NCI-H1436 treated with DMSO at 0.1 percent for 48 hours (cell line): ENCODE measurements around the gene TMEM94.

ENCODE experiments used
- DNase-seq: peaks from one replicate; lab custom pipeline; 2025; lab: John Stamatoyannopoulos, UW

TMEM94 gene

GRCh38 chr17:75496005-75496404 lies 39.6 kb downstream of the TMEM94 start:
- no peak for DNase-seq

DNA sequence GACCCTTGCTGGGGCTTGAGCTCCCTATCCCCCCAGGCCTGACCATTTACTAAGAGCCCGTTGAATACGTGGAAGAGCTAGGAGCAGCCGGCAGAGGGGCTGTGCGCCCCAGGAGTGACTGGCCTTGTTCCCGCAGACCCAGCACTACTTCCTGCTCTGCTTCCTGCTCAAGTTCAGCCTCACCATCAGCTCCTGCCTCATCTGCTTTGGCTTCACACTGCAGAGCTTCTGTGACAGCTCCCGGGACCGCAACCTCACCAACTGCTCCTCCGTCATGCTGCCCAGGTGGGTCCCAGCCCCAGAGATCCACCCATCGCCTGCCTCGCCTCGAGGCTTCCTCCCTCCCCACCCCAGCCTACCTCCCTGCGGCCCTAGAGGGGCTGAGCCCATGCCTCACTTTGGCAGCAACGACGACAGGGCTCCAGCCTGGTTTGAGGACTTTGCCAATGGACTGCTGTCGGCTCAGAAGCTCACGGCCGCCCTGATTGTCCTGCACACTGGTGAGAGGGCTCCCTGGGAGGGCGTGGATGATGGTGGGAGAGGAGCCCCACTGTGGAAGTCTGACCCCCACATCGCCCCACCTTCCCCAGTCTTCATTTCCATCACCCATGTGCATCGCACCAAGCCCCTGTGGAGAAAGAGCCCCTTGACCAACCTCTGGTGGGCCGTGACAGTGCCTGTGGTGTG lies 41.7 kb downstream of the TMEM94 start:
- DNase-seq: no peak

- no peak for DNase-seq
These were observed 42.3 kb downstream of the TMEM94 start for GRCh38 chr17:75498726-75499213.

DNA sequence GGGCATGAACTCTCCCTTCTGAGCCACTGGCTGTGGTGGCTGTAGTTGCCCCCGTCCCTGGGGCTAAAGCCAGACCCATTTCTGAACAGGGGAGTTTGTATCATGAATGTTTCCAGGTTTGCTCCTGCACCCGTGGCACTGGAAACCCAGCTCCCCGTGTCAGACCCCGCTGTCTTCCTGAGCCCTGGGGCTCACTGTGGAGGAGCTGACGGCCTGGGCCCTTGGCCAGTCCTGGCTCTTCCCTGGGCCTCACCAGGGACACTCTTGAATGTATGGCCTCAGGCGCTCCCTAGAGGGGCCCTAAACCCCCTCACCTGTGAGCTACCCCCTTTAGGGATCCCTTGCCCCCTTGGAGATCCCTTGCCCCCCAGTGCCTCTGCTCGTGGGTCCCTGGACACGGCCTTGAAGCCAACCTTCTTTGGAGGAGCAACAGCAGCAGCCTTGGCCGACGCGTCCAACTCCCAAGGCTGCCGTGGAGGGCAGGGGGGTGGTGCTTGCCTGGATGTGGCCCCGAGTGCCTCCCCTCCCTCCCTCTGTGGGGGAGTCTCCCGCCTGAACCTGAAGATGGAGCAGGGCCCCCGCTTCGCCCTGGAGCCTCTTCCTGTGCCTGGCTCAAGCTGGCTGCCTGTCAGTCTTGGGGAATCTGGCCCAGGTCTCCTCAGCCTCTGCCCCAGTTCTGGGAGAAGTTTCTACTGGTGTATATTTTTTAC lies 43.0 kb downstream of the TMEM94 start:
- no peak for DNase-seq

DNA sequence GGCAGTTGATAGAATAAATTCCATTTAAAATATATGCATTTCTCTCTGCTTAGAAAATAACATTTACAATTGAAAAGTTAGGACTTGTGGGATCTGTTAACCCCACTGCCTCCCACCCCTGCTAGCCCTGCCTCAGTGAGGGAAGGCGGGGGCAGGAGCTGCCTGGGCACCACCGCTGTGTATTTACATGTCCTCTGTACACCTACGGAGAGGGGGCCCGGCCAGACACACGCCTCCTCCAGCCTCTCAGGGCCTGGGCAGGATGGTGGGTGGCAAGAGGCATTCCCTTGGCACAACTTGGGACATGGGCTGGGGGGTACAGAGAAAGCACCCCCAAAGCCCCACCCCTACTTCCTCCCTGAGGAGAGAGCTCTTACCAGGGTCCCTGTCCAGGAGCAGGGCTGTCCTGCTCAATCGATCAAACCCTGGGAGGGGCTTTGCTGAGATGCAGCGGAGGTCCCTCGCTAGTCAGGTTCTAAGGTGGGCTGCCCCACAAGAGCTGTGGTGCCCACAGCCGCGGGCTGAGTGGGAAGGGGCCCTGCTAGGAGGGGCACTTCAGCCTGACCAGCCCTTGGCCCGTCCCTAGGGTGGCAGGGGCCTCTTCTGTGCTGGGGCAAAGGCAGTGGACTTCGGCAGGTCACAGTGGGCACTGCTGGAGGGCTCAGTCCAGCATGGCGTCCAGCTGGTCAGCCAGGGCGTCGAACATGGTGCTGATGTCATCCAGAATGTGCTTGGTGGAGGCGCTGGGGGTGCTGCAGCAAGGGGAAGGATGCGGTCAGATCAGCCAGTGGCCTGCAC lies 44.2 kb downstream of the TMEM94 start:
- no peak for DNase-seq

DNA sequence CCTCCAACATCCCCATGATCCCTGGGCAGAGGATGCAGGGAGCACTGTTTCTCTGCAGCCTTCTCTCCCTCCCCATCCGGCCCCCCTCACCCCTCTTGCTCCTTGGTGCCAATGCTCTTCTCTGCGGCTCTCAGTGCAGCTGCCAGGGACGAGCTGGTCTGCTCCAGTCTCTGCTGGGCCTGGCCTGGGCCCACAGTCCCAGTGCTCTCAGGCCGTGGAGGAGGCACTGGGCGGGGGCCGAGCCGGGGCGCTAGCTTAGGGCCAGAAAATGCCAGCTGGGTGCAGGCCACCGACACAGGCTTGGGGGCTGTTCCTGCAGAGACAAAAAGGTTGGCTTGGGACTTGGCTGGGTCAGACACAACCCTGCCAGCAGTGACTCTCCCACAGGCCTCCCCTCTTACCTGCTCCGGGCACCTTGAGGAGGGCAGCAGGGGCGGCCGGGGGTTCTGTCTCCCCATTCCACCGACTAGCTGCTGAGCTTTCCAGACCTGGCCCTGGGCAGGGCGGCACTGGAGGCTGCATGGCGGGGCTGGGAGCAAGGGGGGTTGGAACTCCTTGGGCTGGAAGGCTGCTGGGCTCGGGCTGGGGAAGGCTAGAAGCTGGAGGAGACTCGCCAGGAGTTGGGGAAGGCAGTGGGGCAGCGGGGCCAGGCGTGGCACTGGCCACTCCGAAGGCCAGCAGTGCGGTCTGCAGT lies 45.1 kb downstream of the TMEM94 start:
- DNase-seq: no peak

DNA sequence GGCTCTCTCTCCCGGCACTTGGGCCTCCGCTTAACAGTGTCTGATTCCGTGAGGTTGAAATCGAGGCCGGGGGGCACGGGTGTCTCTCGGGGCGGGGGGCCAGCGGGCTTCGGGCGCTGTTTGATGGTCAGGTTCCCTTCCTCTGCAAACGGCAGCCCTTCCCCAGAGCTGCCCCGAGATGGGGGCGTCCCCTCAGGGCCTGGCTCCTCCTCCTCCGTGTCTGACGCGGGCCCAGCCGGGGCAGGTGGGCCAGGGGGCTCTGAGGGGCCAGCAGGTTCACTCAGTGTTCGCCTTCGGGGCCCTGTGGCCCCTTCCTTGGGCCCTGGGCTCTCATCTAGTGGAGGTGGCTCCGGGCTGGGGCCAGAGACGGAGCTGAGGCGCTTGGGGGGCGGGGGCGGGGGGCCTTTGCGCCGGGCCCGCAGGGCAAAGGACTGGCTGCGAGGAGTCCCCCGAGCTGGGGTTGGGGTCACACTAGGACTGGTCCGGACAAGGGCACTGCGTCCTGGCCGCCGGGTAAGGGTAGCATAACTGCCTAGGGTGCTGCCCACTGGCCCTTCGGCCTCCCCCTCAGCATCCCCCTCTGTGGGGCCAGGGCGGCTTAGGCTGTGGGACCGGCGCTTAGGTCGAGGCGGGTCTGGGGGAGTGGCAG lies 45.8 kb downstream of the TMEM94 start:
- DNase-seq: no peak

DNA sequence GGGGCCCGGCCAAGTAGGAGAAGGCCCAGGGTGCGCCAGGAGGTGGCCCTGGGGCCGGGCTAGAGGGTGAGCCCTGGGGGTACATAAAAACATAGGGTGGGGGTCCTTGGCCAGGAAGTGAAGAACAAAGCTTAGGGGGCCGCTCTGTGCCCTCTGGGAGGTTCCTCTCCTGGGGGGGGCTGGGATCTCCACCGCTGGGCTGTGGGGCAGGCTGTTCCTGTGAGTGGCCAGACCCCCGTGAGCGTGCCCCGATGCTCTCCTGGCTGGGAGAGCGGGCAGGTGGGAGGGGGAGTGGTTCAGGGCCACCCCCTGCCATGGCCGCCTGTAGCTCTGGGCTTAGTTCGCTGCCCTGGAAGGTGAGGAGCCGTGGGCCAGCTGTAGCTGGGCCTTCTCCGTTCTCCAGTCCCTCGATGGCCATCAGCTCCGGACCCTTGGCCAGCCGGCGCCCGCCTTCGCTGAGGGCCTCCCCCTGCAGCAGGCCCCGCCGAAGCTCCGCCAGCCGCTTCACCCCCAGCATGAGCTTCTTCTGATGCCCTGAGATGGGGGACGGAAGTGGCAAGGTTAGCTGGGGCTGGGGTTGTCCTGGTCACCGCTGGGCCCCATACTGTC lies 46.4 kb downstream of the TMEM94 start:
- DNase-seq: no peak

GRCh38 chr17:75503337-75503950 lies 47.0 kb downstream of the TMEM94 start:
- no peak for DNase-seq

GRCh38 chr17:75503976-75504346 lies 47.5 kb downstream of the TMEM94 start:
- DNase-seq: no peak

GRCh38 chr17:75504347-75505151 lies 48.1 kb downstream of the TMEM94 start:
- DNase-seq: no peak

- no peak for DNase-seq
These were observed 48.6 kb downstream of the TMEM94 start for GRCh38 chr17:75505152-75505409.

- no peak for DNase-seq
These were observed 49.2 kb downstream of the TMEM94 start for GRCh38 chr17:75505640-75506039.

DNA sequence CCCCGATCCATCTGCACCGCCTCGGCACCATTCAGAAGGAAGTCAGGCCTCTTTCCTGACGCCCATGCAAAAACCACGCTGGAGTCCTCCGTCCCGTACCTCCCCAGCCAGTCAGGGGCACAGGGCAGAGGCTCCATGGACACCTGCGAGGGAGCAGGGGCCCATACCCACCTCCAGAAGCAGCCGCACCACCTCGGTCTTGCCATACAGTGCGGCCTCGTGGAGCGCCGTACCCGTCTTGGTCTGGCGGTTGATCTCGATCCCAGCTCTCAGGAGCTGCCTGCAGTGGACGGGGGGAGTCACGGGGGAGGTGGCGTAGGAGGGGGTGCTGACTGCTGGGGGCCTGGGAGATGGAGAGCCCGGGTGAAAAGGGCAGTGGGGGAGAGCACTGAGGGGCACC lies 49.7 kb downstream of the TMEM94 start:
- no peak for DNase-seq

DNA sequence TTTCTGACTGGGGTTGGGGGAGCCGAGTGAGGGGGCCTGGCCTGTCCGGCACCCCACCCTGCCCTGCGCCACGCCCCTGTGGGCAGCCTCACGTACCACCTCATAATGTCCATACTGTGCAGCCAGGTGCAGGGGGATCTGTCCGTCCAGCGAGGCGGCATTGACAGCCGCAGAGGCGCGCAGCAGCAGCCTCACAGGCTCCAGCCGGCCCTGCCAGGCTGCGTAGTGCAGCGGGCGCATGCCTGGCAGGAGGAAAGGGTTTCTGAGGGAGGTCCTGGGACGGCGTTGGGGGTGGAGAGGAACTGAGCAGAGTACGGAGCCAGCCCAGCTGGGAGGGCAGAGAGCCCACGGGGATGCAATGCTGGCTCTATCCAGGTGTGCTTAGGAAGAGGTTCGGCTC lies 50.5 kb downstream of the TMEM94 start:
- no peak for DNase-seq

- DNase-seq: no peak
These were observed 51.6 kb downstream of the TMEM94 start for GRCh38 chr17:75507733-75508719.

DNA sequence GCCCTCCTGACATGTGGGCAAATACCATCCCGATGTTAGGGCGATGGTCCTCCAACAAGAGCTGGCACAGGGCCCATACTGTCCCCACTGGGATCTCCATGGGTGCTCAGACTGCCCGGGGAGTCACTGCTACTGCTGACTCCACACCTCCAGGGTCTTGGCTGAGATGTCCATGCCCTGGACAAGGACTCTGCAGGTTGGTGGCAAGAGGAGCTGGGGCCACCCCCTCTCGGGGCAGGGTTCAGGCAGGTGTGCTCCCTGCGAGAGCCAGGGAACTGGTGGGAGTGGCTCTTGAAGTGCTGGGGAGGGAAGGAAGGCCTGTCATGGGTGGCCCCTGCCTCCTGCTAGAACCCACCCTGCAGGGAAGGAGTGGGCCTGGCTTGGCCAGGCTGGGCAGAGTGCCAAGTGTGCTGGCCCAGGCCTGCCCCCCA lies 52.5 kb downstream of the TMEM94 start:
- DNase-seq: no peak

DNA sequence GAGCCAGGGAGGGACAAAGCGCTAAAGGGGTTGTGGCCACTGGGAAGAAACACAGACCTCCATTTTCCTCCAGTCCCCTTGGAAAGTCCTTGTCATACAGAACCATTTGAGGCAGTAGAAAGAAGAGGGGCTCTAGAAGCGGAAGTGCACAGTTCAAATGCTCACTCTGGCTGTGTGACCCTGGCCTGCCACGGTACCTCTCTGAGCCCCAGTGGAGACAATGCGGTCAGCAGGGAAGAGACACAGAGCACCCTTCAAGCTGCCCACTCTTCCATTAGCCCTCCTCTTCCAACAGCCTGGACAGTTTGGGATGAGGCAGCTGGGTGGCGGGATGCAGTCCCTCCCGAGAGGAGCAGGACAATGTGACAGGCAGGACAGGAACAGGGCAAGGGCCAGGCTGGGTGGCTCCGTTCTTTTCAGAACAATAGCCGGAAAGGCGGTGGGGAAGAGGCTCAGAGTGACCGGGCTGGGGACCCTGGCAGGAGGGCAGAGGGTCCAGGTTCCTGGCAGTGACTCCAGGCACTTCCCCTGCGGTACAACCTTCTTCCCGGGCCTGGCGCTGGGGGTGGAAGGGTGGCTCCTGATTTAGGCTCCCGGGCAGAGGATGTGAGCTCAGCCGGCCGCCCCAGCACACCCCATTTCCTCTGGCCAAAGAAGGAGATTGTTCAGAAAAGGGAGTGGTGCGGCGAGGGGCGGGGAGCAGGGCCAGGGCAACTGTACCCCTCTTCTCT lies 53.3 kb downstream of the TMEM94 start:
- no peak for DNase-seq
